Natural killer cell (primary cell): ENCODE data around the gene APOL6. TPM values are rescaled to one million over a fixed set of nuclear protein-coding genes. Genes with fewer than 3 reads are reported as not detected.
A peak's percentile ranks its signal among the peaks of the same experiment; 100 is the strongest.
"Not testable (repeated sequence)": the region's sequence is repeated elsewhere in the genome, so short reads cannot be mapped to it uniquely, and the experiment has no call there.

ENCODE experiments used
- ATAC-seq, 3 donors: fragments of 150-1000 bp in 2 of 3; fragments of 200-7000 bp in 1 of 3; cut with Tn5 transposase; 1 replicate in 1 of 3; 2 replicates in 2 of 3; pipeline ENCODE4 v1.10.0; 2021; ENCODE audit warnings: mild to moderate bottlenecking in 2 of 3, moderate library complexity in 2 of 3
- DNase-seq, 2 donors: peaks; one replicate each; pipeline versions ENCODE4 v3.0.0 to v3.0.0-alpha.2; 2013 to 2021; ENCODE audit warnings: mixed read lengths in 1 of 2
- H3K27ac ChIP-seq: one replicate; pipeline ENCODE4 v1.5.1; 2013; ENCODE audit warnings: mild to moderate bottlenecking, low read length
- H3K27me3 ChIP-seq: one replicate; pipeline ENCODE4 v1.6.1; 2013; ENCODE audit warnings: low read length; ENCODE audit not compliant: control insufficient read depth, insufficient read depth
- H3K36me3 ChIP-seq: one replicate; pipeline ENCODE4 v1.6.1; 2013; ENCODE audit warnings: low read length; ENCODE audit not compliant: control insufficient read depth, insufficient read depth
- H3K4me1 ChIP-seq: one replicate; pipeline ENCODE4 v1.6.1; 2013; ENCODE audit warnings: low read length; ENCODE audit not compliant: control insufficient read depth, insufficient read depth
- H3K4me3 ChIP-seq: one replicate; pipeline ENCODE4 v1.5.1; 2013; ENCODE audit warnings: low read length
- H3K9me3 ChIP-seq: one replicate; pipeline ENCODE4 v1.6.1; 2013; ENCODE audit warnings: low read length; ENCODE audit not compliant: control insufficient read depth, insufficient read depth
- H3K27ac Mint-ChIP-seq, 2 donors: one replicate each; pipeline ENCODE4 v1.8.0; 2022; ENCODE audit warnings: mild to moderate bottlenecking in 2 of 2, mixed read lengths in 2 of 2, moderate library complexity in 1 of 2
- H3K27me3 Mint-ChIP-seq, 2 donors: one replicate each; pipeline ENCODE4 v1.8.0; 2022; ENCODE audit warnings: low read depth in 2 of 2, mixed read lengths in 2 of 2
- H3K36me3 Mint-ChIP-seq: one replicate; pipeline ENCODE4 v1.8.0; 2022; ENCODE audit warnings: mixed read lengths
- H3K4me1 Mint-ChIP-seq, 2 donors: one replicate each; pipeline ENCODE4 v1.8.0; 2022; ENCODE audit warnings: mixed read lengths in 2 of 2
- H3K4me3 Mint-ChIP-seq: one replicate; pipeline ENCODE4 v1.8.0; 2022; ENCODE audit warnings: mild to moderate bottlenecking, moderate library complexity, mixed read lengths
- H3K9me3 Mint-ChIP-seq, 2 donors: one replicate each; pipeline ENCODE4 v1.8.0; 2022; ENCODE audit warnings: mixed read lengths in 2 of 2
- CTCF ChIP-seq: fragments of 200-600 bp; IDR thresholded peaks from one replicate; pipeline ENCODE4 v1.8.0; 2022; ENCODE audit warnings: antibody characterized with exemption
- WGBS: methylation state at CpG from one replicate; pipeline ENCODE4 v1.1.7; 2013; ENCODE audit warnings: missing lambda C conversion rate; ENCODE audit not compliant: insufficient coverage; 5-methylcytosine and 5-hydroxymethylcytosine counted together
- intact Hi-C: fragments of 100-400 bp; cut with micrococcal nuclease; formaldehyde crosslinking; loops from one replicate; pipeline ENCODE4 v1.14.2; 2022
- total RNA-seq, 4 donors: library from RNA; stranded (reverse); fragments of 120-200 nt in 1 of 4; gene quantifications; one replicate each; pipeline versions ENCODE4 v1.2.3 to v1.2.4, GENCODE V29; 2013 to 2022

The APOL6 gene
- total RNA-seq, 3 donors from 2014 or later (not counting 1 experiment from before 2014, with no cell fraction given), result 116 to 138 (median 122) TPM

- Histone ChIP-seq H3K36me3 (no peaks in the 10 kb centered on the region), H3K27ac (no peak overlapping the region), H3K4me3 (no peak overlapping the region), H3K27me3 (no peaks in the 10 kb centered on the region), H3K9me3 (no peaks in the 10 kb centered on the region), H3K4me1 (peaks cover 6% of the 10 kb centered on the region)
- WGBS, result 89% methylated on average over 7 of the region's 9 CpGs
- Mint-ChIP-seq H3K4me3 (no peak overlapping the region), H3K4me1 (peaks cover 8 to 10% of the 10 kb centered on the region in 2 donors), H3K27ac (no peak overlapping the region), H3K9me3 (no peaks in the 10 kb centered on the region), H3K36me3 (no peaks in the 10 kb centered on the region), H3K27me3 (peaks cover 0 to 6% of the 10 kb centered on the region in 2 donors)
- TF ChIP-seq CTCF, result no peak
- intact Hi-C loops, result no loop called here
- DNase-seq (no peak), ATAC-seq (no peak)
These were observed 25.9 kb upstream of the APOL6 start for GRCh38 chr22:35622191-35622913.

- intact Hi-C loops, result loop anchor here (1.0 kb wide), 2 partner anchors 73 to 274 kb away; no protein-coding TSS in a partner anchor
- H3K9me3 Mint-ChIP-seq, H3K4me3 Mint-ChIP-seq: not testable (repeated sequence)
These were observed 24.4 kb upstream of the APOL6 start for GRCh38 chr22:35623885-35624284.

DNA sequence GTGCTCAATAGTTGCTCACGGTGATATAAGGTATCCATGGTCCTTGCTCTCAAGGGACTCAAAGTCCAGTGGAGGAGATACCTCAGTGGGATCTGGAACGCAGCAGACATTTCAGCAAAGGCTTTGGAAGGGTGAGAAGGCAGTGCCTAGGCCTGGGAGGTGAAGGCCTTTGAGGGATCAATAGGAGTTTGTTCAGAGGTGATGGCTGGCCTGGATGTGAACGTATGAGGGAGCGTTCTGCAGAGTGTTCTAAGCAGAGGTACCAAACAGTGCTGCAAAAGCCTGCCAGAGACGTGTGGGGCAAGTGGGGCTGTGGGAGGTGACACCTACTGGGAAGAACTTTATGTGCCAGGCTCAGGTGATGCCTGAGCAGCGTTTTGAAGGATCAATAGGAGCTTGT, 23.7 kb upstream of the APOL6 start:
- WGBS, result 88% methylated on average over 6 of the region's 6 CpGs
- no peak overlapping the region for H3K27ac ChIP-seq
- no peak overlapping the region for H3K4me3 Mint-ChIP-seq
- peaks cover 15 to 26% of the 10 kb centered on the region in 2 donors for H3K4me1 Mint-ChIP-seq
- TF ChIP-seq CTCF, result no peak
- intact Hi-C loops, result no loop called here
- H3K27me3 ChIP-seq, result no peaks in the 10 kb centered on the region
- no peaks in the 10 kb centered on the region for H3K36me3 ChIP-seq
- no peaks in the 10 kb centered on the region for H3K9me3 ChIP-seq
- no peaks in the 10 kb centered on the region for H3K36me3 Mint-ChIP-seq
- peaks cover 14% of the 10 kb centered on the region for H3K4me1 ChIP-seq
- no peaks in the 10 kb centered on the region for H3K9me3 Mint-ChIP-seq
- ATAC-seq (no peak), DNase-seq (no peak)
- no peak overlapping the region for H3K27ac Mint-ChIP-seq
- H3K27me3 Mint-ChIP-seq, result peaks cover 0 to 6% of the 10 kb centered on the region in 2 donors
- no peak overlapping the region for H3K4me3 ChIP-seq

More at GRCh38 chr22:35623885-35624284, 24.4 kb upstream of the APOL6 start:
- not testable (repeated sequence) for DNase-seq, ATAC-seq, H3K9me3 ChIP-seq, H3K27me3 ChIP-seq, H3K4me3 ChIP-seq, H3K36me3 ChIP-seq, H3K27ac ChIP-seq, H3K36me3 Mint-ChIP-seq, H3K27me3 Mint-ChIP-seq, H3K27ac Mint-ChIP-seq
- WGBS, result 97% methylated on average over 3 of the region's 5 CpGs
- peaks cover 11% of the 10 kb centered on the region for H3K4me1 ChIP-seq
- H3K4me1 Mint-ChIP-seq, result peaks cover 13 to 22% of the 10 kb centered on the region in 2 donors

- 64% methylated on average over 7 of the region's 10 CpGs for WGBS
- DNase-seq, result no peak
- H3K27me3 Mint-ChIP-seq, result peaks cover 0 to 6% of the 10 kb centered on the region in 2 donors
- Histone ChIP-seq H3K27me3 (no peaks in the 10 kb centered on the region), H3K9me3 (no peaks in the 10 kb centered on the region), H3K4me1 (peaks cover 23% of the 10 kb centered on the region), H3K27ac (no peak overlapping the region), H3K36me3 (no peaks in the 10 kb centered on the region), H3K4me3 (no peak overlapping the region)
- no peak for ATAC-seq
- H3K4me3 Mint-ChIP-seq, result no peak overlapping the region
- intact Hi-C loops, result loop anchor here (2.0 kb wide), 1 partner anchor 499 kb away; no protein-coding TSS in a partner anchor
- peaks cover 20 to 32% of the 10 kb centered on the region in 2 donors for H3K4me1 Mint-ChIP-seq
- H3K36me3 Mint-ChIP-seq, result no peaks in the 10 kb centered on the region
- TF ChIP-seq CTCF, result no peak
- peak overlapping the region in 1 of 2 donors; percentile 23 for H3K27ac Mint-ChIP-seq
- H3K9me3 Mint-ChIP-seq, result no peaks in the 10 kb centered on the region
These were observed 22.3 kb upstream of the APOL6 start for GRCh38 chr22:35625763-35626432.
